ENCODE results near the gene IKZF3. TPM values are rescaled to one million over a fixed set of nuclear protein-coding genes. Genes with fewer than 3 reads are reported as not detected.

IKZF3 gene
- polyA plus RNA-seq, 4 donors: 0.14 to 0.33 (median 0.25) TPM

GRCh38 chr17:39744075-39744835 lies 119.9 kb downstream of the IKZF3 start:
- DNase-seq (ENCODE audit: low read depth in 4 of 4, low spot score in 2 of 4): no peak

DNA sequence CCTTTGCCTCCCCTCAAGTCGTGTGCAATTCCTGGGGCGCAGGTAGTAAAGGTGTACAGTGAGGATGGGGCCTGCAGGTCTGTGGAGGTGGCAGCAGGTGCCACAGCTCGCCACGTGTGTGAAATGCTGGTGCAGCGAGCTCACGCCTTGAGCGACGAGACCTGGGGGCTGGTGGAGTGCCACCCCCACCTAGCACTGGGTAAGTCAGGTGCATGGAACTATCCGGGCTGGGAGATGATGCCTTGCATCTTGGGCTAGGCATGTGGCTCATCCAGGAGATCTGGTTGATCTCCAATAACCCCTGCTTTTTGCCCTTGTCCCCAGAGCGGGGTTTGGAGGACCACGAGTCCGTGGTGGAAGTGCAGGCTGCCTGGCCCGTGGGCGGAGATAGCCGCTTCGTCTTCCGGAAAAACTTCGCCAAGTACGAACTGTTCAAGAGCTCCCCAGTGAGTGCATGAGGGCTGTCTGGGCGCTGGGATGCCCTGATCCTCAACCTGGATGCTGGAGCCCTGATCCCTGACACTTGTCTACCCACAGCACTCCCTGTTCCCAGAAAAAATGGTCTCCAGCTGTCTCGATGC lies 121.2 kb downstream of the IKZF3 start:
- no peak for DNase-seq (ENCODE audit: low read depth in 4 of 4, low spot score in 2 of 4)

DNA sequence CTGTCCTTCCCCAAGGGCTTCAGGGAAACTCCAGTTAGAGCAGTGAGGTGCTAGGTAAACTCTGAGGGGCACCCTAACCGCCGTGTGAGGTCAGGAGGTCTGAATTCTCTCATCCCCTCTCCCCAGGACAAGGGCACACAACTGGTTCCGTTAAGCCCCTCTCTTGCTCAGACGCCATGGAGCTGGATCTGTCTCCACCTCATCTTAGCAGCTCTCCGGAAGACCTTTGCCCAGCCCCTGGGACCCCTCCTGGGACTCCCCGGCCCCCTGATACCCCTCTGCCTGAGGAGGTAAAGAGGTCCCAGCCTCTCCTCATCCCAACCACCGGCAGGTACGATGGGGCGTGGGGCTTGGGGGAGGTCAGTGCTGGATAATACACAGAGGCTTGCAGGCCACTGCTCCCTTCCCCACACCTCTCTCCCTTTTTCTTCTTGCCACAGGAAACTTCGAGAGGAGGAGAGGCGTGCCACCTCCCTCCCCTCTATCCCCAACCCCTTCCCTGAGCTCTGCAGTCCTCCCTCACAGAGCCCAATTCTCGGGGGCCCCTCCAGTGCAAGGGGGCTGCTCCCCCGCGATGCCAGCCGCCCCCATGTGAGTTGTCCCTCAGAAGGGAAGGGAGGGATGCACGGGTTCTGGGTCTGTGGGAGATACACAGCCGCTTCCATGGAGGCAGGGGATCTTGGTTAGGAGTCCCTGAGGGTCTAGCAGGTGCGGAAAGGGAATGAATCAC lies 121.8 kb downstream of the IKZF3 start:
- DNase-seq (ENCODE audit: low read depth in 4 of 4, low spot score in 2 of 4): no peak

DNA sequence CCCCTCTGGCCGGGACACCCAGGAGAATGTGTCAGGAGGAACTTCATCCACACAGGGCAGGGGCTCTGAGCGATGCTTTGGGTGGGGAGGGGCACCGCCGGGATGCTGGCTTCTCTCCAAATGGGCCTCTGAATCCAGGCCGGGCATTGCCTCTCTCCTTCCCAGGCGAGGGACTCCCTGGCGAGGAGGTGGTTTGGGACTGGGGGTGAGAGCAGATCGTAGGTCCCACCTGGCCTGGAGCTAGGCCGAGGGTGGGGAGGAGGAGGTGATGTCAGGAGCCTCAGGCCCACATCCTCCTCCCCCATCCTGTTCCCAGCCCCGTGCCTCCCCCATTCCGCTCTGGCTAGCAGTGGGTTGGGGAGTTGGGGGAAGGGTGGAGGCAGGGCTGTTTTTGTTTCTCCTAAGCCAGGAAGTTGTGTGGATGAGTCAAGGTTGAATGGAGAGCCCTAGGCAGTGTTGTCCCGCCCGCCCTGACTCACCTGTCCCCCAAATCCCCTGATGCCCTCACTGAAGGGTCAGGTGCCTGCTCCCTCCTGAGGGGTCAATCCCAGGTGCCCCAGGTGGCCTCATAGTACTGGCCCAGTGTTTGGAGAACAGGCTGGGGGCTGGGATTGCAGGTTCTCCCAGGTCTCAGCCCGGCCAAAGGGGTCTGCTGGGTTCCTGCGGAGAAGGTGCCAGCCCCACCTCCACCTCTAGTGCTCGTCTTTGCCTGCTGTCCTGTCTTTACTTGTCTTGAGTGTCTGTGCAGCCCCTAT lies 123.6 kb downstream of the IKZF3 start:
- no peak for DNase-seq (ENCODE audit: low read depth in 4 of 4, low spot score in 2 of 4)

GRCh38 chr17:39739885-39740356 lies 124.2 kb downstream of the IKZF3 start:
- DNase-seq (ENCODE audit: low read depth in 4 of 4, low spot score in 2 of 4): no peak

DNA sequence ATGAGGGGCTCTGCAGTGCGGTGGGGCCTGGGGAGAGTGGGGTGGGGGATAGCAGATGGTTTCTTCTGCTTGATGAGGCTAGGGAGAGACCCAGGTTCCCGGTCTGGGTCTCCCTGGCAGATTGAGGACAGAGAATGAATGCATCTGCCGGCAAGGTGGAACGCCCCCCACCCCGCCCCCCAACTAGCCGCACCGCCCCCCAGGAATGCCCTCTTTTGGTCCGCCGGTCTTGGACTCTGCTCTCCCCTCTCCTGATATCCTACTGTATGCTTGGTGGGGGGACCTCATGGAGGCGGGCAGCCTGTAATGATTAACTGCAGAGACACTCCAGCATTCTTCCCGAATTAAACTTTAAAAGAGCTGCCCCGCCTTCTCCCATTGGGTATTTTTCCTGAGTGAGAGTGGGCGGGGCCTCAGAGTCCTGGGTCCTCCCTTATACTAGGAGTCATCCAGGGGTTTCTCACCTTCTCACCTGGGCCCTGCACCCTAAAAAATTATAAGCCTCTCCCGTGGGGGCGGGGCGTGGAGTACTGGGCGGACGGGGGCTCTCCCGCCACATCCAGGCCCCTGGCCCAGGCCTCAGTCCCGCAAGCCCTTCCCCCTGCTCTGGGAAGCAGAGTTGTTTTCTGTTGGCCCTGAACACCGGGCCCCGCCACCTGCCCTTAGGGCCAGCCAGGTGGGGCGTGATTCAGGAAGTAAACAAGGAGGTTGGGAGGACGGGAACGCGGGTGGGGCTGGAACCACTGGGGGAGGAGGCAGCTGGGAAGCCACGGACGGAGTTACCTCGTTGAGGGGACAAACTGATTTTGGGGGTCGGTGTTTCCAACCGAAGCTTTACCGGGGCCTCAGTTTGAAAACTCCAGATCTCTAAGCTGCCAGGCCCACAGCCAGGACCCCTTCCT lies 124.9 kb downstream of the IKZF3 start:
- peak in 1 of 4 donors; percentile 83 for DNase-seq (ENCODE audit: low read depth in 4 of 4, low spot score in 2 of 4)

DNA sequence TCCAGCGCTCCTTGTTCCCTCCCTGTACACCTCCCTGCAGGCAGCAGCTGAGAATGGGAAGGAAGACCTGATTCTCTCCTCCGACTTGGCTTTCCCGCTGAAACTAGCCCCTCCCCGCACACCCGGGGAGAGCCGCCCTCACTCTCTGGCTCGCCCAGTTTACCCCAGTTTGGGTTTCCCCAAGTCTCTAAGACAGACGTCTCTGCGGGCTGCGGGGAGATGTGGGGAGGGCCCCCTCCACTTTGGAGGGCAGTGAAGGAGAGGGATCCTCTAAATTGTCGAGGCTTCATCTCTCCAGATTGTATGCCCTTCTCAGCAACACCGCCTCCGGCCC lies 125.6 kb downstream of the IKZF3 start:
- DNase-seq (ENCODE audit: low read depth in 4 of 4, low spot score in 2 of 4): no peak

GRCh38 chr17:39737760-39738567 lies 126.1 kb downstream of the IKZF3 start, which contains the start of gene GRB7:
Gene GRB7 (plus strand): TSS chr17:39737938. CDS start chr17:39742302, 4,364 bp downstream.
- no peak for DNase-seq (ENCODE audit: low read depth in 4 of 4, low spot score in 2 of 4)

DNA sequence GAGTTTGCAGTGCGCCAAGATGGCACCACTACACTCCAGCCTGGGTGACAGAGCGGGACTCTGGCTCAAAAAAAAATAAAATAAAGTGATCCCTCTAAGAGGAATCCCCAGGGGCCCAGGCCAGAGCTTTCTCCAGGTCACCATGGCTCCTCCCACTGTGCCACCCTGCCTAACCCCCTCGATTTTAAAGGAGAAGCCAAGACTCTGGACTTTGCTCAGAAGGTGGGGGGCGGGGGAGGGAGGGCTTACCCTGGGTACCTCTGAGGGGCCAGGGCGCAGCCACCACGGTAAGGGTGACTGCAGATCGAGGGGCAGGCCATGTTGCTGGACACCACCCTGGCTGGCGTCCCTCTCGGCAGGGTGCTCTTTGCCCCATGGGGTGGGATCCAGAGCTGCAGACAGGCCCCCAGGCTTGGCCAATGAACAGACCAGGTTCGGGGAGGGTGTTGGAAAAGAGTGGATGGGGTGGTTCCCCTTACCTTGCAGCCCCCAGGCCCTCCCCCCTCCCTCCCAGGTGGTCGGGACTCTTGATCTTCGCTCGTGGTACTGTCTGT lies 126.8 kb downstream of the IKZF3 start:
- no peak for DNase-seq (ENCODE audit: low read depth in 4 of 4, low spot score in 2 of 4)

- DNase-seq (ENCODE audit: low read depth in 4 of 4, low spot score in 2 of 4): no peak
Observed at GRCh38 chr17:39736319-39737165, 127.6 kb downstream of the IKZF3 start.

DNA sequence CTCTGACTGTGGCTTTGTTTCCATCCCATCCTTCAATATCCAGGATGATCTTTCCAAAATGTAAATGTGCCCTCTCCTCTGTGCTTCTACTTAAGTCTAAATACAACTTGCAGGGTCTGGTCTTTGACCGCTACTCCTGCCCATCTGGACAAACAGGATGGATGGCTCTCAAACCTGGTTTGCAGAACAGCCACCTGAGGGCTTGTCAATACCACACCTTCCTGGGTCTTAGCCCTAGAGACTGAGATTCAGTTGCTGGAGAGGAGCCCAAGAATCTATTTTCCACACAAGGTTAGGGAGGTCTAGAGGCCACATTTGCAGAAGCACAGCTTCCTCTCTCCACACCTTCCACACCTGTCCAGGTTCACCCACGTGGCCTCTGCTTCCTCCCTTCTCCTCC lies 128.2 kb downstream of the IKZF3 start:
- DNase-seq (ENCODE audit: low read depth in 4 of 4, low spot score in 2 of 4): no peak

GRCh38 chr17:39732586-39732985 lies 131.5 kb downstream of the IKZF3 start:
- DNase-seq (ENCODE audit: low read depth in 4 of 4, low spot score in 2 of 4): no peak

- DNase-seq (ENCODE audit: low read depth in 4 of 4, low spot score in 2 of 4): no peak
Observed at GRCh38 chr17:39730095-39730921, 133.8 kb downstream of the IKZF3 start, which contains the start of gene MIEN1. Gene MIEN1 (minus strand): TSS chr17:39730532. CDS start chr17:39730495, 37 bp downstream.

DNA sequence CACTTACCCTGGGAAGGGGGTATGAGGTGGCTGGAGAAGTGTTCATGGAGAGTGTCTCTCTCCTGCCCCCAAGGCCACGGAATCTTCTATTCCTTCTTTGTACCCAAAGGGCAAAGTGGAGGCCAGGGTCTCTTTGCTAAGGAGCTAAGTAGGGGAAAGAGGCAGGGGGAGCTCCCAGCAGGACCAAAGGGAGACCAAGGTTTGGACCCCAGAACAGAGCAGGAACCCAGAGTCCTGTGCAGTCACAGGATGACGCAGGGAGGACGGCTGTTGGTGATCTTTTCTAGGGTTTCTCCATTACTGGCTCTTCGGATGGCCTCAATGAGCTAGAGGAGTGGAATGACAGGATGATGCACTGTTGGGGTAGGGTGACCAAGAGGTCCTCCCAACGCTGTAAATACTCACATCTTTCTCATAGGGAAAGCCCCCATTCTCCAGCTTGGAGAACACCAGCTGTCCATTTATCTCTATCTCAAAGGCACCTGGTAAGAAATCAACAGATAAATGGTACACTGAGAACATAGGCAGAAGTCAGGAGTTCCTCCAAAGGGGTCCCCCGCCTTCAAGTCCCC lies 134.7 kb downstream of the IKZF3 start:
- DNase-seq (ENCODE audit: low read depth in 4 of 4, low spot score in 2 of 4): no peak

DNA sequence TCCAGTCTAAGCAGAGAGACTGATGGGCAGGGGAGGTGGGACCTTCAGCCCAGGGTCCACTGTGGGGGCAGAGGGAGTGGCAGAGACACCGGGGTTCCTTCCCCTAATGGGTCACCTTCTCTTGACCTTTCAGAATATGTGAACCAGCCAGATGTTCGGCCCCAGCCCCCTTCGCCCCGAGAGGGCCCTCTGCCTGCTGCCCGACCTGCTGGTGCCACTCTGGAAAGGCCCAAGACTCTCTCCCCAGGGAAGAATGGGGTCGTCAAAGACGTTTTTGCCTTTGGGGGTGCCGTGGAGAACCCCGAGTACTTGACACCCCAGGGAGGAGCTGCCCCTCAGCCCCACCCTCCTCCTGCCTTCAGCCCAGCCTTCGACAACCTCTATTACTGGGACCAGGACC lies 136.6 kb downstream of the IKZF3 start:
- DNase-seq (ENCODE audit: low read depth in 4 of 4, low spot score in 2 of 4): no peak

DNA sequence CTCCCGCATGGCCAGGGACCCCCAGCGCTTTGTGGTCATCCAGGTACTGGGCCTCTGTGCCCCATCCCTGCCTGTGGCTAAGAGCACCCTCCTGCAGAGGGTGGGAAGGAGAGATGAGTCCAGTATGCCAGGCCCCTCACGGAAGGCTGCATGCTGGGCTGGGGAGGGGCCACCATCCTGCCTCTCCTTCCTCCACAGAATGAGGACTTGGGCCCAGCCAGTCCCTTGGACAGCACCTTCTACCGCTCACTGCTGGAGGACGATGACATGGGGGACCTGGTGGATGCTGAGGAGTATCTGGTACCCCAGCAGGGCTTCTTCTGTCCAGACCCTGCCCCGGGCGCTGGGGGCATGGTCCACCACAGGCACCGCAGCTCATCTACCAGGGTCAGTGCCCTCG lies 137.5 kb downstream of the IKZF3 start:
- DNase-seq (ENCODE audit: low read depth in 4 of 4, low spot score in 2 of 4): no peak
